Measurements from ENCODE around the gene TMEM164.
A peak's percentile ranks its signal among the peaks of the same experiment; 100 is the strongest.
"Not testable (repeated sequence)": the region's sequence is repeated elsewhere in the genome, so short reads cannot be mapped to it uniquely, and the experiment has no call there.

Gene TMEM164

GRCh38 chrX:110002300-110003166, at the start of gene TMEM164:
TSS of gene TMEM164 (plus strand) at chrX:110003114. CDS start at chrX:110003775, 661 bp downstream.
- DNase-seq (ENCODE audit: low spot score), result peak; percentile 84

- no peak for DNase-seq (ENCODE audit: low spot score)
Measured at GRCh38 chrX:109954333-109954732, 48.6 kb upstream of the TMEM164 start.

- DNase-seq (ENCODE audit: low spot score), result no peak
Measured at GRCh38 chrX:109954955-109955354, 48.0 kb upstream of the TMEM164 start.

GRCh38 chrX:109958266-109958665, 44.6 kb upstream of the TMEM164 start:
- DNase-seq (ENCODE audit: low spot score), result no peak

- no peak for DNase-seq (ENCODE audit: low spot score)
Measured at GRCh38 chrX:109959356-109959871, 43.5 kb upstream of the TMEM164 start.

- no peak for DNase-seq (ENCODE audit: low spot score)
Measured at GRCh38 chrX:109964390-109964789, 38.5 kb upstream of the TMEM164 start.

- no peak for DNase-seq (ENCODE audit: low spot score)
Measured at GRCh38 chrX:109966246-109966645, 36.7 kb upstream of the TMEM164 start.

GRCh38 chrX:109967156-109967555, 35.8 kb upstream of the TMEM164 start:
- no peak for DNase-seq (ENCODE audit: low spot score)

GRCh38 chrX:109970841-109971240, 32.1 kb upstream of the TMEM164 start:
- not testable (repeated sequence) for DNase-seq (ENCODE audit: low spot score)

GRCh38 chrX:109974906-109975655, 27.8 kb upstream of the TMEM164 start:
- DNase-seq (ENCODE audit: low spot score), result no peak

GRCh38 chrX:109985210-109985609, 17.7 kb upstream of the TMEM164 start:
- DNase-seq (ENCODE audit: low spot score), result not testable (repeated sequence)

GRCh38 chrX:109987884-109988283, 15.0 kb upstream of the TMEM164 start:
- no peak for DNase-seq (ENCODE audit: low spot score)

- no peak for DNase-seq (ENCODE audit: low spot score)
Measured at GRCh38 chrX:109990582-109991276, 12.2 kb upstream of the TMEM164 start.

- no peak for DNase-seq (ENCODE audit: low spot score)
Measured at GRCh38 chrX:109992203-109992602, 10.7 kb upstream of the TMEM164 start.

GRCh38 chrX:109995155-109995554, 7.8 kb upstream of the TMEM164 start:
- no peak for DNase-seq (ENCODE audit: low spot score)

GRCh38 chrX:109997786-109998452, 5.0 kb upstream of the TMEM164 start:
- no peak for DNase-seq (ENCODE audit: low spot score)

- no peak for DNase-seq (ENCODE audit: low spot score)
Measured at GRCh38 chrX:110000000-110000399, 2.9 kb upstream of the TMEM164 start.

- no peak for DNase-seq (ENCODE audit: low spot score)
Measured at GRCh38 chrX:110000847-110001713, 1.8 kb upstream of the TMEM164 start.

- DNase-seq (ENCODE audit: low spot score), result no peak
Measured at GRCh38 chrX:110001740-110002299, 1.1 kb upstream of the TMEM164 start.
